GOT3 (cell line): ENCODE data around the gene GPR18.
"Not testable (repeated sequence)": the region's sequence is repeated elsewhere in the genome, so short reads cannot be mapped to it uniquely, and the experiment has no call there.

Experiments
- DNase-seq: peaks from one replicate; lab custom pipeline; 2025; ENCODE audit warnings: mixed read lengths; lab: John Stamatoyannopoulos, UW

Gene GPR18

GRCh38 chr13:99266827-99267226, 8.6 kb upstream of the GPR18 start:
- no peak for DNase-seq

- DNase-seq = no peak
Observed at GRCh38 chr13:99265821-99266426, 7.7 kb upstream of the GPR18 start.

- DNase-seq = no peak
Observed at GRCh38 chr13:99265162-99265800, 7.1 kb upstream of the GPR18 start.

- no peak for DNase-seq
Observed at GRCh38 chr13:99264051-99264450, 5.9 kb upstream of the GPR18 start.

- DNase-seq = no peak
Observed at GRCh38 chr13:99263126-99263785, 5.1 kb upstream of the GPR18 start.

- DNase-seq = no peak
Observed at GRCh38 chr13:99261059-99261458, 2.9 kb upstream of the GPR18 start.

- no peak for DNase-seq
Observed at GRCh38 chr13:99260216-99260615, 2.0 kb upstream of the GPR18 start.

- DNase-seq = no peak
Observed at GRCh38 chr13:99258946-99259345, 767 bp upstream of the GPR18 start.

- no peak for DNase-seq
Observed at GRCh38 chr13:99257291-99257690, 888 bp downstream of the GPR18 start.

GRCh38 chr13:99256709-99257108, 1.5 kb downstream of the GPR18 start:
- DNase-seq = no peak

GRCh38 chr13:99256283-99256682, 1.9 kb downstream of the GPR18 start:
- no peak for DNase-seq

GRCh38 chr13:99255271-99255670, 2.9 kb downstream of the GPR18 start:
- no peak for DNase-seq

- no peak for DNase-seq
Observed at GRCh38 chr13:99254830-99255229, 3.3 kb downstream of the GPR18 start.

GRCh38 chr13:99251921-99252320, 6.3 kb downstream of the GPR18 start:
- no peak for DNase-seq

- DNase-seq = no peak
Observed at GRCh38 chr13:99250982-99251825, 7.0 kb downstream of the GPR18 start.

GRCh38 chr13:99249606-99250005, 8.6 kb downstream of the GPR18 start:
- not testable (repeated sequence) for DNase-seq

GRCh38 chr13:99249178-99249577, 9.0 kb downstream of the GPR18 start:
- not testable (repeated sequence) for DNase-seq

- no peak for DNase-seq
Observed at GRCh38 chr13:99246100-99246499, 12.1 kb downstream of the GPR18 start.

- no peak for DNase-seq
Observed at GRCh38 chr13:99237981-99238662, 20.1 kb downstream of the GPR18 start.

GRCh38 chr13:99231721-99232120, 26.5 kb downstream of the GPR18 start:
- no peak for DNase-seq

- DNase-seq = no peak
Observed at GRCh38 chr13:99230991-99231390, 27.2 kb downstream of the GPR18 start.

- not testable (repeated sequence) for DNase-seq
Observed at GRCh38 chr13:99230588-99230987, 27.6 kb downstream of the GPR18 start.
